ENCODE data around the gene NAA35.
"Not testable (repeated sequence)": the region's sequence is repeated elsewhere in the genome, so short reads cannot be mapped to it uniquely, and the experiment has no call there.

Gene NAA35

GRCh38 chr9:85949586-85950335 is 8.8 kb downstream of the NAA35 start:
- DNase-seq: no peak

GRCh38 chr9:85959955-85960354 is 19.0 kb downstream of the NAA35 start:
- DNase-seq: no peak

GRCh38 chr9:85960688-85961093 is 19.7 kb downstream of the NAA35 start:
- no peak for DNase-seq

- DNase-seq: no peak
Measured at GRCh38 chr9:85964526-85964925, 23.6 kb downstream of the NAA35 start.

GRCh38 chr9:85964949-85965348 is 24.0 kb downstream of the NAA35 start:
- no peak for DNase-seq

- DNase-seq: no peak
Measured at GRCh38 chr9:85969727-85970126, 28.8 kb downstream of the NAA35 start.

GRCh38 chr9:85971731-85972130 is 30.8 kb downstream of the NAA35 start:
- no peak for DNase-seq

DNA sequence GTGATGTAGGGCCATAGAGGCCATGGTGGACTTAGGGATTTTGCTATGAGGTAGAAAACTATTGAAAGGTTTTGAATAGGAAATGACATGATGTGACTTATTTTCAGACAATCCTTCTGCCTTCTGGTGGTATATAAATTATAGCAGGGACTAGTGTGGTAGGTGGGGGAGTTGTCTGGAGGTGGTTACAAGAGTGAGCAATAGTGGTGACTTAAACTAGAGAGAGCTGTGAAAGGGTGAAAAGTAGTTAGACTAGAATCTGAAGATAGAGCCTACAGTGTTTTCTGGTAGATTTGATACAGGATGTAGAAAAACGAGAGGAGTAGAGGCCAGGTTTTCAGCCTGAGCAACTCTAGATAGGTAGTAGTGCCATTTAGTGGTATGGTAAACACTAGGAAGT is 32.3 kb downstream of the NAA35 start:
- DNase-seq: no peak

- DNase-seq: not testable (repeated sequence)
Measured at GRCh38 chr9:85974055-85974547, 33.2 kb downstream of the NAA35 start.

- no peak for DNase-seq
Measured at GRCh38 chr9:85978496-85978895, 37.5 kb downstream of the NAA35 start.

GRCh38 chr9:85981369-85981768 is 40.4 kb downstream of the NAA35 start:
- no peak for DNase-seq

DNA sequence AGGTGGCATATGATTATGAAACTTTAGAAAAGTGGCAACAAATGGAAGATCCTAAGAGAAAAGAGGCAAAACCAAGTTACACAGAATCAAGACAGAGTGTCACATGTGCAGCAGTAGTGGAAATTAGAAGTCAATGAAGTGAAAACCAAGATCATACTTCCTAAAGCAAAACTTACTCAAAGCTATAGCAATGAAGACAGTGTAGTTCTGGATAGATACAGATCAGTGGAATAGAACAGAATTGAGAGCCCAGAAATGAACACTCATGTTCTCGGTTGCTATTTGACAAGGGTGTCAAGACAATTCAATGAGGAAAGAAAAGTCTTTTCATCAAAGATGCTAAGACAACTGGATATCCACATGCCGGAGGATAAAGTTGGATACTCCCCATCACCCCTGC is 43.5 kb downstream of the NAA35 start:
- no peak for DNase-seq

DNA sequence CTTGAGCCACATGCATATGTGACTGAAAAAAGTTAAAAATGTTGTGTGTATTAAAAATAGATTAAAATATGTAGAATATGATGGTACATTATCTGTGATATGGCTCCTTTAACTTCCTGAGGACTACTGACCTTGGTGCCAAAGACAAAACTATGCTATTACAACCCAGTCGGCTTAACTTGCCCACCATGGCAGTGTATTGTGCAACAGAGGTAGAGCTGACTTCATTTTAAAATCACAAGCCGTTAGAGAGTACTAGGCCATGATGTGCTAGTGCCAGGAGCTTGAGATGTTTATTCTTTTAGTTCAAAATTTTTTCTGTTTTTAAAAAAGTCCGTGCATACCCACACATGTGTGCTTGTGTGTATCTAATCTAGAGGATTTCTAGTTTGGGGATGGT is 46.3 kb downstream of the NAA35 start:
- DNase-seq: no peak

DNA sequence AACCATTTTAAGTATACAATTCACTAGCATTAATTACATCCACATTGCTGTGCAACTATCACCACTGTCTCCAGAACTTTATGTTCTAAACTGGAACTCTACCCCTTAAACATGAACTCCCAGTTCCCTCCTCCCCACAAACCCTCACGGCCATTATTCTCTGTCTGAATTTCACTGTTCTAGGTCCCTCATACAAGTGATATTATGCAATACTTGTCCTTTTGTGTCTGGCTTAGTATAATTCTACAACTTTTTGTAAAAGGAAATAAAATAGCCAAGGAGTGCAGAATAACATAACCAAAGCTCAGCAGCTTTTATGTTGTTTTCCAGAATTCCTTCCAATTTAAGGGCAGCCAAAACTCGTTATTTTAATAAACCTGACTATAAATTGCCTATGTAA is 53.2 kb downstream of the NAA35 start:
- no peak for DNase-seq

- DNase-seq: no peak
Measured at GRCh38 chr9:85995097-85995496, 54.2 kb downstream of the NAA35 start.

DNA sequence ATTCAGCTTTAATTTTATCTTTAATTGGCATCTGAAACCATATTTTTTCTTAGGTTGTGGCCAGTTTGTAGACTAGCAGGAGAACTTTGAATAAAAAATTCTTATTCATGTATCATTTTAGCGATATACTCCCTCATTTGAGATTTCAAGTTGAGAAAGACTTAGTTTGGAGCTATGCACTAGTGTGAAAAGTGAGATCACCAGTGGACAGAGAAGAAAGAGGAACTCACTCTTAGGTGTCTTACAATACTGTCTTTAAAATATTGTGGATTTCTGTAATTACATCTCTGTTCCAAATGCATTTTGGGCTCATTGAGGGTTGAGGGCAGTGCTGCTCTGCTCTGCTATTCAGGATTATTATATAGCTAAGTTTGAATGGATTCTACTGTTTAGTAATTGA is 54.7 kb downstream of the NAA35 start:
- DNase-seq: no peak

DNA sequence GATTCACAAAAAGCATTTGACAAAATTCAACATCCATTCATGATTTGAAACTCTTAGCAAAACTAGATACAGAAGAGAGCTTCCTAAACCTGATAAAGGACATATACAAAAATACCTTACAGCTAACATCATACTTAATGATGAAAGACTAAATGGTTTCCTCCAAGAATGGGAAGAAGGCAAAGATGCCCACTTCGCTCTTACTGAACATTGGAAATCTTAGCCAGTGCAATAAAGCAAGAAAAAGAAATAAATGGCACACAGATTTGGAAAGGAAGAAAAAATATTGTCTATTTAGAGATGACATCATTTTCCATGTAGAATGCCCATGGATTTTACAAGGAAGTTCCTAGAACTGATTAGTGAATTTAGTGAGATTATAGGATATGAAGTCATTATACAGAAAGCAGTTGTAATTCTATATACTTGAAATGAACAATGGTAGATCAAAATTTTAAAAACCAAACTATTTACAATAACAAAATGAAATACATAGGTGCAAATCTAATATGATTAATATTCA is 64.4 kb downstream of the NAA35 start:
- DNase-seq: no peak

GRCh38 chr9:86009133-86009532 is 68.2 kb downstream of the NAA35 start:
- no peak for DNase-seq

DNA sequence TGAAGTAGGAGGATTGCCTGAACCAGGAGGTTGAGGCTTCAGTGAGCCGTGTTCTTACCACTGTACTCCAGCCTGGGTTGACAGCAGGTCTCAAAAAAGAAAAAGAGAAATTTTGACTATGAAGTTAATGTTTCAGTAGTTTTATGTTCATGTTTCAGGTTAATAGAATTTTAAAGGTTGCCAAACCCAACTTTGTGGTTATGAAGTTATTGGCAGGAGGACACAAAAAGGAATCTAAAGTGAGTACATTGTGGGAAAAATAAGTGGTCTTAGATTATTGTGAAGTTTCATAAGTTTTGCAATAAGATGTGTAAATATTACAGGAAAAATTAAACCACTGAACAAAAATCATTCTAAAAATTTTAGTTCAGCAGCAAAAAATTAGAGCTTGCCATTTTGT is 79.8 kb downstream of the NAA35 start:
- DNase-seq: no peak

DNA sequence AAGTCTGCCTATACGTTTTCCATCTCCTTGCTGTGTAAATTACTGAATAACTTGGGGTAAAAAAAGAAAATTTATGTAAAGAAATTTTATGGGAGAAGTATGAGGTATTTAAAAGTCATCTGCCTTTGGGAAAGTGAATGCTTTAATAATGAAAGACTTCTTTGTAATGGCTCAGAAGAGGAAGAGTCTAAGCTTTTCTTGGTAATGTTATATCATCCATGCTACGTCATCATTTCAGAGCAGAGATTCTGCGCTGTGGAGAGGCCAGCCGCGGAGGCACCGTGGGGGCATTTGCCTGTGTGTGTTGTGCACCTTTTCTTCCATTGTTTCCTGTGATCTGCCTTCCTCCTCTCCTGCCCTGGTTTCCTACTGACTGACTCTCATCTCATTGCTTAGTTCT is 80.2 kb downstream of the NAA35 start:
- DNase-seq: no peak

- no peak for DNase-seq
Measured at GRCh38 chr9:86022687-86023266, 81.8 kb downstream of the NAA35 start.

DNA sequence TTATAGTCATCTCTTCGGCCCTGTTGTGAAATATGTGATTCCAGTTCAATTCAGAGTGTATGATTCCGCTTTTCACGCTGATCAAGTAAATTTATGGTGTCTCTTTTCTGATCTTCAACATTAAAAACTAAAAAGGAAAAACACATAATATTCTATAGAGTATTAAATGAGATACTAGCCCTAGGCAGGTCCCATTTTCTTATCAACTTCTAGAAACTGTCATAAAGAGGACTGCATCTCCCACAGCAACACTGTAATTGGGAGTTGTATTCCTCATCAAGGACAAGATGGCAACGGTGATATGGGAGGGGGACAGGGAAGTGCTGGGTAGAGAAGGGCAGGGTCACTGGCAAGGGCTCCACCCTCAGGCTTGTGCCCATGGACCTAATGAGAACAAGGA is 86.8 kb downstream of the NAA35 start:
- no peak for DNase-seq

DNA sequence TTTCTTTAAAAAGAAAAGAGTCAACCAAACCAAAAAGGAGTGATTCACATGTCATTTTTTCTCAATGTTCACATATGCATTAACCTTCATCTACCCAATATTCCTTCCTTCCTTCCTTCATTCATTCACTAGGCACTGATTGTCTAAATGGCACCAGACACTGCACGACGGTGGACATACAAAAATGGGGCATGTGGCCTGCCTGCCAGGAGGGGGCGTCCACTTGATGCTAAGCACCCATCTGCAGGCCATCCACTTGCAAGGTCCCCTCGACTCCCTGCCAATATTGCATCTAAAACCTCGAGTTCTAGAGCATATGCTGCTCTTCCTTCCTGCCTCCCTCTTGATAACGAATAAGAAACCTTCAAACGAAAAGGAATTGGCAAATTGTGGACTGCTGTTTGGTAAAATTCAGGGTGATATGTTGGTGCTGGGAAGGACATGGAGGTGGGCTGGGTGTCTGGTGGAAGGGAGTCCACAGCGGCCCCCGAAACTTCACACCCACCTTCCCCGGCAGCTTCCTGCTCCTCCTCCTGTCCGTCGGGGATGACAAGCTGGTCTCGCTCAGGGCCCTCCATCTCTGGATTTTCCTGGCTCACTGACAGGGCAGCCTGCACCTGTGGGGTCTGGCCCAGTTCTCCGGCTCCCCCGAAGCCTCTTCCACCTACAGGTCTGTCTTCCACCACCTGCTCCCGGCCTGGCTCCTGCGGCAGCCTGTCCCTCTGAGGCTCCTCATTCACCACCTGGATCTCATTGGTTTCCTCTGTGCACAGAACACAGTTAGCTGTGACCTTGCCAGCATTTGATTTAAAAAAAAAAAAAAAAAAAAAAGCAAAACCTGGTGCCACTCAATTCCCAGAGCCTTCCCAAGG is 94.2 kb downstream of the NAA35 start:
- DNase-seq: no peak
